Fibroblast of lung (primary cell): ENCODE data around the gene CENPK.

ENCODE experiments used
- CTCF ChIP-seq, 2 donors: IDR thresholded peaks in 1 of 2; conservative IDR thresholded peaks in 1 of 2; 1 replicate in 1 of 2; 2 replicates in 1 of 2; pipeline ENCODE4 v1.5.1; 2011 to 2012; ENCODE audit warnings: low read length in 2 of 2, control low read depth in 1 of 2, inconsistent platforms in 1 of 2, low read depth in 1 of 2, mild to moderate bottlenecking in 1 of 2
- EZH2 ChIP-seq: IDR thresholded peaks from 2 replicates; pipeline ENCODE4 v1.5.1; 2012; ENCODE audit warnings: low read length, control low read depth, mild to moderate bottlenecking; ENCODE audit errors: missing control alignments

- TF ChIP-seq CTCF (conservative IDR thresholded peaks at IDR 0.05 in 1 of 2, IDR thresholded peaks at IDR 0.05 in 1 of 2; ENCODE audit: low read depth in 1 of 2, low read length in 2 of 2), result no peak
- no peak for TF ChIP-seq EZH2
Measured at GRCh38 chr5:65475895-65476294, 87.1 kb downstream of the CENPK start.
